ENCODE data around the gene COL6A1. TPM values are rescaled to one million over a fixed set of nuclear protein-coding genes. Genes with fewer than 3 reads are reported as not detected.
A peak's percentile ranks its signal among the peaks of the same experiment; 100 is the strongest.
"Not testable (repeated sequence)": the region's sequence is repeated elsewhere in the genome, so short reads cannot be mapped to it uniquely, and the experiment has no call there.

The COL6A1 gene
- total and polyA plus RNA-seq, 12 donors = 71.9 to 388 (median 143) TPM

- 42 to 47% methylated on average over 33 of the region's 33 CpGs for WGBS, 2 donors
Measured at GRCh38 chr21:45975020-45975666, 6.4 kb upstream of the COL6A1 start.

GRCh38 chr21:45975667-45976409 lies 5.7 kb upstream of the COL6A1 start:
- not testable (repeated sequence) for H3K36me3 ChIP-seq, H3K4me3 ChIP-seq, H3K9me3 ChIP-seq, ATAC-seq, DNase-seq
- Histone ChIP-seq H3K27me3 (peaks cover 0 to 54% (median 0%) of the 10 kb centered on the region in 7 donors), H3K27ac (peak overlapping the region in 9 of 10 donors; percentile 93 to 99 (median 97)), H3K4me1 (peaks cover 17 to 72% (median 56%) of the 10 kb centered on the region in 9 donors)
- intact Hi-C loops (cut with DNase I) = loop anchor here in 3 of 10 donors (10.0 kb wide), 3 partner anchors 119 to 479 kb away; partner anchors contain the start of genes COL6A2 (in 1 of the 3) and DIP2A (in 1 of the 3)
- WGBS, 2 donors = 67 to 80% methylated on average over 9 to 13 of the region's 13 CpGs

More at GRCh38 chr21:45975020-45975666, 6.4 kb upstream of the COL6A1 start:
- Histone ChIP-seq H3K36me3 (no peaks in the 10 kb centered on the region), H3K27ac (peak overlapping the region; percentile 93 to 99 (median 97)), H3K27me3 (peaks cover 0 to 54% (median 0%) of the 10 kb centered on the region in 7 donors), H3K4me3 (peak overlapping the region in 9 of 10 donors; percentile 34 to 62 (median 56)), H3K9me3 (no peaks in the 10 kb centered on the region), H3K4me1 (peaks cover 21 to 78% (median 63%) of the 10 kb centered on the region in 9 donors)
- intact Hi-C loops (cut with DNase I) = loop anchor here in 3 of 10 donors (10.0 kb wide), 3 partner anchors 120 to 480 kb away; partner anchors contain the start of genes COL6A2 (in 1 of the 3) and DIP2A (in 1 of the 3)
- ATAC-seq (peak in 7 of 8 donors; percentile 4 to 48 (median 23)), DNase-seq (peak; percentile 76 to 77)
- no peak for TF ChIP-seq CTCF (IDR thresholded peaks at IDR 0.05)

GRCh38 chr21:45976701-45977311 lies 4.8 kb upstream of the COL6A1 start:
- peaks cover 0 to 52% (median 0%) of the 10 kb centered on the region in 7 donors for H3K27me3 ChIP-seq
- DNase-seq = peak in 1 of 2 donors; percentile 11
- H3K4me3 ChIP-seq = no peak overlapping the region
- H3K9me3 ChIP-seq = no peaks in the 10 kb centered on the region
- TF ChIP-seq CTCF (IDR thresholded peaks at IDR 0.05) = no peak
- no peak for ATAC-seq
- intact Hi-C loops (cut with DNase I) = loop anchor here in 3 of 10 donors (10.0 kb wide), 3 partner anchors 118 to 478 kb away; partner anchors contain the start of genes COL6A2 (in 1 of the 3) and DIP2A (in 1 of the 3)
- no peaks in the 10 kb centered on the region for H3K36me3 ChIP-seq
- WGBS, 2 donors = 60 to 68% methylated on average over 9 to 11 of the region's 11 CpGs
- peaks cover 13 to 67% (median 49%) of the 10 kb centered on the region in 9 donors for H3K4me1 ChIP-seq
- H3K27ac ChIP-seq = peak overlapping the region in 9 of 10 donors; percentile 11 to 99 (median 56)

GRCh38 chr21:45977396-45977795 lies 4.2 kb upstream of the COL6A1 start:
- H3K27ac ChIP-seq = peak overlapping the region in 9 of 10 donors; percentile 39 to 99 (median 56)

More at GRCh38 chr21:45977396-45977795, 4.2 kb upstream of the COL6A1 start:
- H3K9me3 ChIP-seq = no peaks in the 10 kb centered on the region
- intact Hi-C loops (cut with DNase I) = loop anchor here in 3 of 10 donors (10.0 kb wide), 3 partner anchors 117 to 477 kb away; partner anchors contain the start of genes COL6A2 (in 1 of the 3) and DIP2A (in 1 of the 3)
- 35 to 45% methylated on average over 5 of the region's 5 CpGs for WGBS, 2 donors
- H3K4me1 ChIP-seq = peaks cover 9 to 62% (median 46%) of the 10 kb centered on the region in 9 donors
- TF ChIP-seq CTCF (IDR thresholded peaks at IDR 0.05) = no peak
- H3K27me3 ChIP-seq = peaks cover 0 to 52% (median 0%) of the 10 kb centered on the region in 7 donors
- ATAC-seq (no peak), DNase-seq (peak; percentile 53 to 55)
- H3K36me3 ChIP-seq = no peaks in the 10 kb centered on the region
- H3K4me3 ChIP-seq = peak overlapping the region in 1 of 10 donors; percentile 5

Data from heart right ventricle (tissue), 16 donors.